Dermis microvascular lymphatic vessel endothelial cell (primary cell): Measurements from ENCODE around the gene FAM83C. TPM values are rescaled to one million over a fixed set of nuclear protein-coding genes. Genes with fewer than 3 reads are reported as not detected.
"Not testable (repeated sequence)": the region's sequence is repeated elsewhere in the genome, so short reads cannot be mapped to it uniquely, and the experiment has no call there.

Experiments
- DNase-seq, 2 donors: peaks; one replicate each; pipeline versions ENCODE4 v3.0.0 to v3.0.0-alpha.2; 2010; ENCODE audit warnings: low read depth in 2 of 2
- total RNA-seq: library from RNA; depleted of rRNA; stranded (reverse); fragments of >200 nt; gene quantifications from 2 replicates; pipeline ENCODE4 v1.2.1, GENCODE V29; 2014

The FAM83C gene
- total RNA-seq, 1 donor from 2014 or later: not detected

GRCh38 chr20:35267092-35267491, 25.1 kb downstream of the FAM83C start:
- no peak for DNase-seq

- DNase-seq: peak in 1 of 2 donors; percentile 53
Measured at GRCh38 chr20:35264755-35265154, 27.5 kb downstream of the FAM83C start.

- peak in 1 of 2 donors; percentile 11 for DNase-seq
Measured at GRCh38 chr20:35263532-35264341, 28.5 kb downstream of the FAM83C start.

- DNase-seq: peak in 1 of 2 donors; percentile 55
Measured at GRCh38 chr20:35262731-35263531, 29.3 kb downstream of the FAM83C start.

- DNase-seq: not testable (repeated sequence)
Measured at GRCh38 chr20:35262321-35262720, 29.9 kb downstream of the FAM83C start.

- DNase-seq: no peak
Measured at GRCh38 chr20:35260426-35260825, 31.8 kb downstream of the FAM83C start.

GRCh38 chr20:35257175-35257909, 34.9 kb downstream of the FAM83C start:
- DNase-seq: peak in 1 of 2 donors; percentile 42

GRCh38 chr20:35254448-35254999, 37.7 kb downstream of the FAM83C start:
- DNase-seq: no peak

- no peak for DNase-seq
Measured at GRCh38 chr20:35253010-35253409, 39.2 kb downstream of the FAM83C start.

- not testable (repeated sequence) for DNase-seq
Measured at GRCh38 chr20:35252598-35252997, 39.6 kb downstream of the FAM83C start.

- DNase-seq: no peak
Measured at GRCh38 chr20:35252037-35252461, 40.2 kb downstream of the FAM83C start.

GRCh38 chr20:35251613-35251940, 40.6 kb downstream of the FAM83C start:
- DNase-seq: no peak

GRCh38 chr20:35248641-35249475, 43.4 kb downstream of the FAM83C start:
- no peak for DNase-seq

- no peak for DNase-seq
Measured at GRCh38 chr20:35246723-35247122, 45.5 kb downstream of the FAM83C start.

GRCh38 chr20:35243986-35244385, 48.2 kb downstream of the FAM83C start:
- DNase-seq: no peak

- no peak for DNase-seq
Measured at GRCh38 chr20:35243317-35243716, 48.9 kb downstream of the FAM83C start.

GRCh38 chr20:35240811-35241293, 51.4 kb downstream of the FAM83C start:
- no peak for DNase-seq

GRCh38 chr20:35240083-35240810, 52.0 kb downstream of the FAM83C start:
- DNase-seq: peak in 1 of 2 donors; percentile 12

GRCh38 chr20:35238735-35239134, 53.5 kb downstream of the FAM83C start:
- no peak for DNase-seq

- DNase-seq: no peak
Measured at GRCh38 chr20:35238170-35238569, 54.1 kb downstream of the FAM83C start.
